Measurements from ENCODE around the gene EFNA3.

- TF ChIP-seq CTCF (IDR thresholded peaks at IDR 0.05; ENCODE audit: poor library complexity, severe bottlenecking) (no peak), RAD21 (conservative IDR thresholded peaks at IDR 0.05) (no peak)
Observed at GRCh38 chr1:155083865-155084721, 5.5 kb downstream of the EFNA3 start.

Data from neural cell (in vitro differentiated cells).